Sigmoid colon (tissue), 7 donors: ENCODE measurements around the gene DDX59. TPM values are rescaled to one million over a fixed set of nuclear protein-coding genes. Genes with fewer than 3 reads are reported as not detected.
"Not testable (repeated sequence)": the region's sequence is repeated elsewhere in the genome, so short reads cannot be mapped to it uniquely, and the experiment has no call there.

Experiments
- DNase-seq: peaks from one replicate; pipeline ENCODE4 v3.0.0-alpha.2; 2019
- H3K27ac ChIP-seq, 4 donors: fragments of 200-600 bp; sonication (generic); one replicate each; pipeline ENCODE4 v1.5.1; 2016 to 2019; ENCODE audit warnings: mild to moderate bottlenecking in 1 of 4
- H3K27me3 ChIP-seq, 3 donors: fragments of 200-600 bp; sonication (generic); one replicate each; pipeline ENCODE4 v1.5.1; 2019; ENCODE audit warnings: mild to moderate bottlenecking in 1 of 3
- H3K36me3 ChIP-seq, 4 donors: fragments of 200-600 bp; sonication (generic); one replicate each; pipeline ENCODE4 v1.5.1; 2016 to 2019
- H3K4me1 ChIP-seq, 4 donors: fragments of 200-600 bp; sonication (generic); one replicate each; pipeline ENCODE4 v1.5.1; 2017 to 2019
- H3K4me3 ChIP-seq, 4 donors: fragments of 200-600 bp; sonication (generic); one replicate each; pipeline ENCODE4 v1.5.1; 2017 to 2019; ENCODE audit warnings: mild to moderate bottlenecking in 2 of 4, moderate library complexity in 1 of 4
- H3K9me3 ChIP-seq, 4 donors: fragments of 200-600 bp in 3 of 4; sonication (generic) in 3 of 4; one replicate each; pipeline versions ENCODE4 v1.5.1 to v1.6.1; 2013 to 2019
- EP300 ChIP-seq, 4 donors: sonication (generic); formaldehyde crosslinking; IDR thresholded peaks; one replicate each; pipeline ENCODE4 v1.6.1; 2017; ENCODE audit warnings: antibody characterized with exemption in 4 of 4
- POLR2A ChIP-seq, 2 donors: fragments of 450-650 bp; IDR thresholded peaks; one replicate each; pipeline ENCODE4 v1.6.1; 2016; ENCODE audit warnings: antibody characterized with exemption in 2 of 2, mild to moderate bottlenecking in 2 of 2, moderate library complexity in 2 of 2
- POLR2AphosphoS5 ChIP-seq, 4 donors: sonication (generic); formaldehyde crosslinking; IDR thresholded peaks; one replicate each; pipeline ENCODE4 v1.6.1; 2017; ENCODE audit warnings: antibody characterized with exemption in 4 of 4
- WGBS, 2 donors: extraction: QIAGEN DNeasy Blood & Tissue Kit; methylation state at CpG; one replicate each; pipeline ENCODE4 v1.1.7; 2013; 5-methylcytosine and 5-hydroxymethylcytosine counted together
- intact Hi-C: fragments of 100-400 bp; cut with DNase I; formaldehyde crosslinking; loops from one replicate; pipeline ENCODE4 v1.15.1; 2023
- polyA plus RNA-seq, 3 donors: library from polyadenylated mRNA; stranded (reverse); fragments of 200-250 nt; gene quantifications; one replicate each; pipeline ENCODE4 v1.2.3, GENCODE V29; 2013
- total RNA-seq, 4 donors: library from RNA; depleted of rRNA; stranded (reverse); fragments of >200 nt; gene quantifications; one replicate each; pipeline ENCODE4 v1.1.0, GENCODE V29; 2016
- TF ChIP-seq, protein P1 (sequence below), 4 experiments: fragments of 450-650 bp in 3 of 4; fragments of 200-600 bp in 1 of 4; IDR thresholded peaks; one replicate each; pipeline ENCODE4 v1.5.1; 2016 to 2019; ENCODE audit warnings: antibody characterized with exemption in 4 of 4, mild to moderate bottlenecking in 3 of 4, moderate library complexity in 2 of 4
- donor health status: healthy with polysubstance abuse.
- donor health status: Bipolar disorder and iron deficiency.
- donor health status: healthy.

DDX59 gene
- total and polyA plus RNA-seq, 7 donors, result 12.4 to 29.6 (median 26.8) TPM

DNA sequence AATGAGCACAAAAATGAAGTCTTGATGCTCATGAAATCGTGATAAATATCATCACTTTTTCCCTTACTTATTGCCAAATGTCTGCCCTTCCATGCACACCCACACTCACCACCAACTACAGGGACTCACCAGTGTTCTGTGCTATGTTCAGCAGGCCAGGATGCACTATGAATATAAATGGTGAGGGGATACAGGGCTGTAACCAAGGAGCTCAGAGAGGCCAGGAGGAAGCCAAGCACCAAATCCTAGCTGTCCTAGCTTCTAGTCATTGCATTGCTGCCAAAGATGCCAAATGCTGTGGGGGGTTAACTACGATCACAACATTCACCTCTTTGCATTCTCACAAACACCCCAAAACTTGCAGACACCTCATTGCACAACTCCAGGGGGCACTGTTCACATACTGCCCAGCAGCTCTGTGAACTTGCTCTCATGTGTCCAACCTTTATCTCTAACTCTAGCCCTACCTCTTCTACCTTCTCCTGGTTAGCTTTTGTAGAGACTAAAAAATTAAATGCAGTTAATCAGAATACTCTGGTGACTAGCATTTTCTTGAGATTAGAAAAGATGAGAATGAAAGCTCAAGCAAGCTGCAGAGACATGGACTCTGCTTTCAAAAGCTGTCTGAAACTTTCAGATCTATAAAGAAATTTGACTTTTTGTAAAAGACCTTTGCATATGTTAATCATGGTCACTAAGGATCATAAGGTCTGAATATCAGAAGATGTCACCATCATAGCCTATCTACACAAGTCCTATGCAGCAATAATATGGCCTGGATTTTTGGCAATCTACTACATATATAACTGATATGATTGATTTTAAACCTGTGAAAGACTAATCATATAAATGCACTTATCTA, 35.2 kb downstream of the DDX59 start:
- H3K9me3 ChIP-seq, result no peaks in the 10 kb centered on the region
- intact Hi-C loops, result no loop called here
- TF ChIP-seq, protein P1, sequence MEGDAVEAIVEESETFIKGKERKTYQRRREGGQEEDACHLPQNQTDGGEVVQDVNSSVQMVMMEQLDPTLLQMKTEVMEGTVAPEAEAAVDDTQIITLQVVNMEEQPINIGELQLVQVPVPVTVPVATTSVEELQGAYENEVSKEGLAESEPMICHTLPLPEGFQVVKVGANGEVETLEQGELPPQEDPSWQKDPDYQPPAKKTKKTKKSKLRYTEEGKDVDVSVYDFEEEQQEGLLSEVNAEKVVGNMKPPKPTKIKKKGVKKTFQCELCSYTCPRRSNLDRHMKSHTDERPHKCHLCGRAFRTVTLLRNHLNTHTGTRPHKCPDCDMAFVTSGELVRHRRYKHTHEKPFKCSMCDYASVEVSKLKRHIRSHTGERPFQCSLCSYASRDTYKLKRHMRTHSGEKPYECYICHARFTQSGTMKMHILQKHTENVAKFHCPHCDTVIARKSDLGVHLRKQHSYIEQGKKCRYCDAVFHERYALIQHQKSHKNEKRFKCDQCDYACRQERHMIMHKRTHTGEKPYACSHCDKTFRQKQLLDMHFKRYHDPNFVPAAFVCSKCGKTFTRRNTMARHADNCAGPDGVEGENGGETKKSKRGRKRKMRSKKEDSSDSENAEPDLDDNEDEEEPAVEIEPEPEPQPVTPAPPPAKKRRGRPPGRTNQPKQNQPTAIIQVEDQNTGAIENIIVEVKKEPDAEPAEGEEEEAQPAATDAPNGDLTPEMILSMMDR (IDR thresholded peaks at IDR 0.05), result no peak
- TF ChIP-seq POLR2A (IDR thresholded peaks at IDR 0.05) (no peak), EP300 (IDR thresholded peaks at IDR 0.05) (no peak), POLR2AphosphoS5 (IDR thresholded peaks at IDR 0.05) (no peak)
- no peaks in the 10 kb centered on the region for H3K4me1 ChIP-seq
- no peaks in the 10 kb centered on the region for H3K36me3 ChIP-seq
- no peak overlapping the region for H3K27ac ChIP-seq
- no peak for DNase-seq
- H3K4me3 ChIP-seq, result no peak overlapping the region
- 44 to 46% methylated on average over 2 of the region's 2 CpGs for WGBS, 2 donors
- no peaks in the 10 kb centered on the region for H3K27me3 ChIP-seq

DNA sequence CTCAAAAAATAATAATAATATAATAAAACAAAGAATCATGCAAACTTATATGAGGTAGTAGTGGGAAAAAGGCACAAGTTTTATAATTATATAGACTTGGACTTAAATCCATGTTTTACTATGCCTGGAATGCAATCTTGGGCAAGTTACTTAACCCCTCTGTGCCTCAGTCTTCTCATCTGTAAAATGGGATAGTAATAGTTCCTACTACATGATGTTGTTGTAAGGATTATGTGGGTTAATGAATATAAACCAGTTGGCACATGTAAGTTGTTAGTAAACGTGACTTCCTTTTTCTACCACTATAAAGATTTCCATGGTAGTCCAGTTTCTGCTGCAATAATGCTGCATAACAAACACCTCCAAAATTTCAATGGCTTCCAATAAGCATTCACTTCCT, 38.3 kb downstream of the DDX59 start:
- Histone ChIP-seq H3K4me3 (no peak overlapping the region), H3K36me3 (no peaks in the 10 kb centered on the region), H3K27ac (no peak overlapping the region), H3K4me1 (no peaks in the 10 kb centered on the region), H3K27me3 (no peaks in the 10 kb centered on the region), H3K9me3 (no peaks in the 10 kb centered on the region)
- DNase-seq, result no peak
- no peak for TF ChIP-seq POLR2A (IDR thresholded peaks at IDR 0.05)
- TF ChIP-seq, protein P1 (IDR thresholded peaks at IDR 0.05), result no peak
- TF ChIP-seq POLR2AphosphoS5 (IDR thresholded peaks at IDR 0.05), result no peak
- TF ChIP-seq EP300 (IDR thresholded peaks at IDR 0.05), result no peak
- intact Hi-C loops, result no loop called here
- WGBS, 2 donors, result 90 to 94% methylated on average over 1 of the region's 1 CpG

DNA sequence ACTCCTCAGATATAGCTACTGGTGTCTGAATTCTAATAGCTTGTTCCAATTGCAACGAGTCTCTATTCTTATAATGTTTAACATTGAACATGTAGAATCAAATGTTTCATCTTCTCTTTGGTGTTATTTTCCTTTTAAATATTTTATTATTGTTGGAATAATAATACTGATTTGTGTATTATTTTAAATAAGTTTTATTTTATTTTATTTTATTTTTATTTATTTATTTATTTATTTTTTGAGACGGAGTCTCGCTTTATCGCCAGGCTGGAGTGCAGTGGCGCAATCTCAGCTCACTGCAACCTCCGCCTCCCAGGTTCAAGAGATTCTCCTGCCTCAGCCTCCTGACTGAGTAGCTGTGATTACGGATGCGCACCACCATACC, 39.2 kb downstream of the DDX59 start:
- not testable (repeated sequence) for H3K4me1 ChIP-seq

DNA sequence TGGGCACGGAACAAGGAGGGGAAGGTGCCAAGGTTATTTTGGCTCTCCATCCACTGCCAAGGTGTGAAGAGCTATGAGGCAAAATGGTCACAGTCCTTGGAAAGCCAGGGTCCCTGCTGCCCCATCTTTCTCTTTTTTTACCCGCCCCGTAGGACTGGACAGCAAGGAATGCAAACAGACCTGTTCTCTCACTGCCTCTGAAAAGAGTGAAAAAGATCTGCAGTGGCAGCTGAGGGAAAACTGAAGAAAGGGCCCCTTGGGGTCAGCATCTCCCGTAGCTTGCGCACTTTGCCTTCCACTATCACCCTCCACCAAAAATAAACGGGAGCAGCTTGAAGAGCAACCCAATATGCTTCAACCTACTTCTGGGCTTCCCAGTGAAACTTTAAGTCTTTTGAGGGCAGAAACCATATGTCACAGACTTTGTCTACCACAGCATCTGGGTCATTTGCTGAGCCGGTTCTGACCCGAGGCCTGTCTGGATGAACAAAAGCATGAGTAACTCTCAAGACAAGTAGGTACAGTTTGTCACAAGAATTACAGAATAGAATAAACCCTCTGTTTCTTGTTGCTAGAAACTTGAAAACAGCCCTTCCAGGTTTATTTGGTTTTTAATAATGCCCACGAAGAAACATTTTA, 39.7 kb downstream of the DDX59 start:
- Histone ChIP-seq H3K36me3 (no peaks in the 10 kb centered on the region), H3K4me3 (no peak overlapping the region), H3K27ac (no peak overlapping the region), H3K4me1 (no peaks in the 10 kb centered on the region), H3K9me3 (no peaks in the 10 kb centered on the region), H3K27me3 (no peaks in the 10 kb centered on the region)
- TF ChIP-seq EP300 (IDR thresholded peaks at IDR 0.05), result no peak
- TF ChIP-seq, protein P1 (IDR thresholded peaks at IDR 0.05), result no peak
- no peak for TF ChIP-seq POLR2A (IDR thresholded peaks at IDR 0.05)
- TF ChIP-seq POLR2AphosphoS5 (IDR thresholded peaks at IDR 0.05), result no peak
- DNase-seq, result no peak
- WGBS, 2 donors, result 87 to 90% methylated on average over 9 of the region's 9 CpGs
- intact Hi-C loops, result loop anchor here (10.0 kb wide), 1 partner anchor 205 kb away; no protein-coding TSS in a partner anchor

More for the DNA sequence above, 39.2 kb downstream of the DDX59 start:
- 97 to 99% methylated on average over 8 of the region's 8 CpGs for WGBS, 2 donors
- H3K4me3 ChIP-seq, H3K27me3 ChIP-seq, intact Hi-C loops, H3K9me3 ChIP-seq, H3K36me3 ChIP-seq, DNase-seq, H3K27ac ChIP-seq: not testable (repeated sequence)

DNA sequence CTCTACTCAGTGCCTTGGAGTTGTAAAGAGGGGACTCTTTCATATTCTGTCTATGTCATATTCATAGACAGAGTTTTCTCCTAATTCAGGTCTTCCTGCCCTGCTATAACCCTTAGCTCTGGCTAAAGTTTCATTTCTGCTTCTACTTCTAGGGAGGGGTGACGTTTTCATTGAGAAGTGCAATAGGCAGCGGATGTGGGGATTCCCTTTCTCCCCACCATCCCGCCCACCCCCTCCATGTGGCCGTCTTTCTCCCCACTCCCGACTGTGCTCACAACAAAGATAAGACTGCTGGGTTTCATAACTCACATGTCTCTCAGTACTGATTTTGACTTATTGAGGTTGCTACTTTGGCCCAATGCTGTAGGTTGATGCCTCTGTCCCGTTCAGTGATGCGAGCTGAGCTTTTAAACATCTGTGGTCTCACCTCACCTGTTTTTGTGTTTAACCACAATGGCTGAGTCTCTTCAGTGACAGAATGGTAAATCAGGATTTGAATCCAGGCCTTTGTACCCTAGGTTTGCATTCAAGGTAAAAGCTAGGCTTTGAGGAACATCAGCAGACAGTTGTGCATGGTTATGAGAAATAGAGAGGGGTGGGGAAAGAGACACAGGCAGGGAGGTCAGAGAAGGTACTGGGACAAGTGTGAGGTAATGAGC, 41.4 kb downstream of the DDX59 start:
- no peak overlapping the region for H3K4me3 ChIP-seq
- WGBS, 2 donors, result 54 to 78% methylated on average over 7 of the region's 7 CpGs
- H3K27me3 ChIP-seq, result no peaks in the 10 kb centered on the region
- H3K9me3 ChIP-seq, result no peaks in the 10 kb centered on the region
- no peaks in the 10 kb centered on the region for H3K4me1 ChIP-seq
- TF ChIP-seq EP300 (IDR thresholded peaks at IDR 0.05) (no peak), POLR2A (IDR thresholded peaks at IDR 0.05) (no peak), POLR2AphosphoS5 (IDR thresholded peaks at IDR 0.05) (no peak)
- TF ChIP-seq, protein P1 (IDR thresholded peaks at IDR 0.05), result no peak
- H3K27ac ChIP-seq, result no peak overlapping the region
- no peak for DNase-seq
- no peaks in the 10 kb centered on the region for H3K36me3 ChIP-seq
- intact Hi-C loops, result loop anchor here (10.0 kb wide), 1 partner anchor 206 kb away; no protein-coding TSS in a partner anchor
